IPS-NIHi7 (cell line): Measurements from ENCODE around the gene DPP6.
"Not testable (repeated sequence)": the region's sequence is repeated elsewhere in the genome, so short reads cannot be mapped to it uniquely, and the experiment has no call there.

Experiments
- DNase-seq: peaks from one replicate; pipeline ENCODE4 v3.0.0; 2012; ENCODE audit warnings: mixed read lengths; ENCODE audit errors: extremely low spot score

Gene DPP6

DNA sequence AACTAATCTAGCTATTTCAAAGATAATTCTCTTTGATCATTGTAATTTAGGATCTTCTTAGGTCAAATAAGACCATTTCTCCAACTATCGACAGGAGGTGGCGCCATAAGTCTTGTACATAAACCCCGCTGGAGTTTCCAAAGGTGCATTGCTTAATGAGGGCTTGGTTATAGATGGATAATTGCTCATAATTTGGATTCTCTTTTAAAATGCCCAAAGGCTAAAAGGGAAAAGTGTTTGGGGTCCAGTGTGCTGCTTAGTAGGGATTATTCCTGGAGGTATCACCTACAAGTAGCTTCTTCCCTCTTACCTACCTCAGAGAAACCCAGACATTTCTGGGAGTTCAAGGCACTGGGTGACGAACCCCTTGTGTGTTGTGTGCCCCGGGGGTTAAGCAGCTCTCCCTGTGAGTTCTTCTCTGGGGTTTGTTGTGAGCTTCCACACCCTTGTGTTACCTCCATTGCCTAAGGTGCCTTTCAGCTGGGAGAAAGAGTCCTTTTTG is 875.5 kb downstream of the DPP6 start:
- peak; percentile 62 for DNase-seq

DNA sequence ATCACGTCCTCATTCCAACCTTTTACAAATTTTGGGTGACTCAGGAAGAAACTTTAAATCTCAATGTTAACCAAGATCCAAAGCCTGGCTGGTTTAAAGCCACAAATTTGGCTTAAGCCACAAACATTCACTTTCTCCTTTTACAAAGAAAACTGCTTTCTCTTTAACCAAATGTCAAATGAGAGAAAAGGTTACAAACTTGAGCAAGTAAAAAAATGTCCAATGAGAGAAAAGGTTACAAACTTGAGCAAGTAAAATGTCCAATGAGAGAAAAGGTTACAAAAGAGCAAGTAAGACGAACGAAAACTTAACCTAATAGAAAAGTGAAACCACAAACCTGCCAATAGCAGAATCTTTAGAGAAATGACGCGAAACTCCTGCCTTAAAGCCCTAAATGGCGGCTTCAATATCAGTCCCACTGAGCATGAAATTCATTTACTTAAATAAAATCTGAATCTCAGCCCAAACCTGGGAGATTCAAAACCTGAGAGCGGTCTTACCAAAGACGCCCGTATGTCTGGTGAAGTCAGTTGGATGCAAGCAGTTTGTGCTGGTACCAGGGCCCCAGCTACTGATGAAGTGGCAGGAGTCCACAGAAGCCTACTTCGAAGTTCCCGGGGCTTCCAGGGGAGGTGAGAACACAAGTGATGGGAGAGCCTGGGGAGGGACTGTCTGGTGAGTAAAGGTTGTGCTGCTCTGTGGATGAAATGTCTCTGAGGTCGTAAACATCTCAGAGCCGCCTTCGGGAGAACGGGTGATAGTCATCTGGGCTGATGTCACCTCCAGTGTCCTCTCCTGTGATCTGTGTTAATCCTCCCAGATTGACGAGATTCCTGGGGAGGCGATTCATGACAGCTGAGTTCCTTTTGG is 876.2 kb downstream of the DPP6 start:
- DNase-seq = no peak

DNA sequence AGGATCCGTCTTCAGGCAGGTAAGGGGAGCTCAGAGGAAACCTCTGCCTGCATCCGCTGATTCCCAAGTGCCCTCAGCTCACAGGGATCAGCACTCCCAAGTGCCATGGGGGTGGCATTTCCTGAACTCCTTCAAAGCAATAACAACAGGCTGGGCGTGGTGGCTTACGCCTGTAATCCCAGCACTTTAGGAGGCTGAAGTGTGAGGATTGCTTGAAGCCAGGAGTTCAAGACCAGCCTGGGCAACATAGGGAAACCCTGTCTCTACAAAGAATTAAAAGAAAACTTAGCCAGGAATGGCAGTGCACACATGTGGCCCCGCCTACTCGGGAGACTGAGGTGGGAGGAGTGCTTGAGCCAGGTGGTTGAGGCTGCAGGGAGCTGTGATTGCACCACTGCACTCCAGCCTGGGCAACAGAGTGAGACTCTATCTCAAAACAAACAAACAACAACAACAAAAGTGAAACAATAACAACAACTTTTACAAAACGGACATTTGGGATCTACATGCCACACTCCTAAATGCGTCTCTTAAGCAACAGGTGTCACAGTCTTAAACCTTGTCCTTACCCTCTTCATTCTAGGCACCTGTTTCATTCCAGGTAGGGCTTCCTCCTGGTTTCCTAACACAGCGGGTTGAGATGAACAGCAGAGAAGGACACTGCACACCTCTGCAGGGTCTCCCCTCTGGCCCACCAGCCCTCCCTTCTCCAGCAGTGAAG is 877.0 kb downstream of the DPP6 start:
- DNase-seq = no peak

DNA sequence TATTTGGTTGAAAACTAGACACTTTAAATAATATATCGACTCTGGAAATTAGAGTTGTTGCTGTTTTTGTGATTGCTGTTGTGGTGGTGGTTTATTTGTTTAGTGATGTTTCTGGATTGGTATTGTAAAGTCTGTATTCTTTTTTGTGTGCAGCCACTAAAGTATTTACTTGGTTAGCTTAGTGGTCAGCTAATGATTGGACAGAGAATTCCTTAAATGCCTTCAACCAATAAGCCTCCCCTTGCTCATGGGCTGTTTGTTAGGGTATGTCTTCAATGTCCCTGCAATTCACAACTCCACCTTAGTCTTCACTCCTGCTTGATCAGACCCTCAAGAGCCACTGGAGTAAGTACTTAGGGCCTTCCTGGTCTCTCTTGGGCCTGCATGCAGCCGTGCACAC is 879.7 kb downstream of the DPP6 start:
- DNase-seq = no peak

DNA sequence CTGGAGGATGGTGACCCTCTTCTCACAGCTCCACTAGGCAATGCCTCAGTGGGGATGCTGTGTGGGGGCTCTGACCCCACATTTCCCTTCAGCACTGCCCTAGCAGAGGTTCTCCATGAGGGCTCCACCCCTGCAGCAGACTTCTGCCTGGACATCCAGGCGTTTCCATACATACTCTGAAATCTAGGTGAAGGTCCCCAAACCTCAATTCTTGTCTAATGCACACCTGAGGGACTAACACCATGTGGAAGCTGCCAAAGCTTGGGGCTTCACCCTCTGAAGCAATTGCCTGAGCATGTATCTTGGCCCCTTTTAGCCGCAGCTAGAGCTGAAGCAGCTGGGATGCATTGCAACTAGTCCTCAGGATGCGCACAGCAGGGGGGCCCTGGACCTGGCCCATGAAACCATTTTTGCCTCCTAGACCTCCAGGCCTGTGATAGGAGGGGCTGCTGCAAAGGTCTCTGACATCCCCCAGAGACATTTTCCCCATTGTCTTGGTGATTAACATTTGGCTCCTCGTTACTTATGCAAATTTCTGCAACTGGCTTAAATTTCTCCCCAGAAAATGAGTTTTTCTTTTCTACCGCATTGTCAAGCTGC is 882.3 kb downstream of the DPP6 start:
- DNase-seq = not testable (repeated sequence)

DNA sequence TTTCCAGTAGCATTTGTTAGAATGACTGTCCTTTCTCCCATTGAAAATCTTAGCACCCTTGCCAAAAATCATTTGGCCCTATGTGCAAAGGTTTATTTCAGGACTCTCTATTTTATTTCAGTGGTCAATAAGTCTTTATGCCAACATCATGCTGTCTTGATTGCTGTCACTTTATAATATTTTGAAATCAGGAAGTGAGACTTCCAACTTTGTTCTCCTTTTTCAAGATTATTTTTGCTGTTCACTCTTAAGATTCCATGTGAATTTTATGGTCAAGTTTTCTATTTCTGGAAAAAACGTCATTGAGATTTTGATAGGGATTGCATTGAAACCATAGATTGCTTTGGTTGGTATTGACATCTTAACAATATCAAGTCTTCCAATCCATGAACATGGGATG is 885.6 kb downstream of the DPP6 start:
- no peak for DNase-seq

DNA sequence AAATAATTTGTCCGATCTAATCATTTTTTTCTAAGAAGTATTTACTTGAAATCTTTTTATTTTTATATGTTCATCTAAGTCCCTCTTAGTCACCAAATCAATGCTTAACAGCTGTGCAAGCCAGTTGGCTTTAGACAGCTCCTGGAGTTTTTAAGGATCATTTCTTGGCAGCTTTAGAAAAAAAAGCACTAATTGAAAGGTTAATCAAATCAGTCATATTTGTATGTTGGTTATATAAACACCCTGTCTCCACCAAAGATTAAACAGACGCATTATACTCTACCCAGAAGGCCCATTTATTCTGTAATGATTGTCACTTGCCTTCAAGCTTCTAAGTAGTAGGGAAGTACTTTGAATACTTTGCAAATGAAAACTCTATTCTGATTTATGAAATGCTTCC is 890.5 kb downstream of the DPP6 start:
- DNase-seq = no peak
